H1 (cell line): ENCODE measurements around the gene FASTK.

Experiments used
- CHD1 ChIP-seq: IDR thresholded peaks from 2 replicates; pipeline ENCODE4 v1.6.1; 2012; ENCODE audit warnings: low read depth, low read length, improper control_type of control experiment
- POLR2A ChIP-seq, 2 experiments: IDR thresholded peaks; 1 replicate in 1 of 2; 2 replicates in 1 of 2; pipeline ENCODE4 v1.6.1; 2011; ENCODE audit warnings: low read depth in 2 of 2, low read length in 2 of 2, mild to moderate bottlenecking in 2 of 2; ENCODE audit errors: control extremely low read depth in 1 of 2
- SP1 ChIP-seq: IDR thresholded peaks from 2 replicates; pipeline ENCODE4 v1.6.1; 2011; ENCODE audit warnings: low read depth, low read length
- TF ChIP-seq, protein P1 (sequence below): IDR thresholded peaks from 2 replicates; pipeline ENCODE4 v1.6.1; 2011; ENCODE audit warnings: low read length, improper control_type of control experiment
- TF ChIP-seq, protein P2 (sequence below), 3 experiments: IDR thresholded peaks; 1 replicate in 2 of 3; 2 replicates in 1 of 3; pipeline versions ENCODE4 v1.5.1 to v1.6.1; 2011; ENCODE audit warnings: low read length in 3 of 3, mild to moderate bottlenecking in 3 of 3, inconsistent platforms in 2 of 3, low read depth in 1 of 3, moderate library complexity in 1 of 3; ENCODE audit not compliant: insufficient read depth in 1 of 3; ENCODE audit errors: control extremely low read depth in 1 of 3

DNA sequence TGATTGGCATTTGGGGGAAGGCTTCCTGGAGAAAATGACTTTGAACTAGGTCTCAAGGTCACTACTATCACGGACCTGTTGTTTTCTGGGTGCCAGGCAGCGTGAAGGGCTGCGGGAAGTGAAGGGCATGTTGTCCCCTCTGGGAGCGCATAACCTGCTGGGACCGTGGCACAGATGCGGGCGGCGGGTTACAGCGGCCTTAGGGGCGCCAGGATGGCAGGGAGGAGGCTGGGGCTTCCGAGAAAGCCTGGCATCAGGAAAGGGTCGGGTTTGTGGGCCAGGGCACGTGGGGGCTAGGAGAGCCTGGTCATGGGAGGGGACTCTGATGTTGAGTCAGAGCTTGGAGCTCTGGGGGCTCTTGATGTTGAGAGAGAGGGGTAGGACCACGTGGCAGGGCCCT is 15.1 kb downstream of the FASTK start:
- TF ChIP-seq, protein P1, sequence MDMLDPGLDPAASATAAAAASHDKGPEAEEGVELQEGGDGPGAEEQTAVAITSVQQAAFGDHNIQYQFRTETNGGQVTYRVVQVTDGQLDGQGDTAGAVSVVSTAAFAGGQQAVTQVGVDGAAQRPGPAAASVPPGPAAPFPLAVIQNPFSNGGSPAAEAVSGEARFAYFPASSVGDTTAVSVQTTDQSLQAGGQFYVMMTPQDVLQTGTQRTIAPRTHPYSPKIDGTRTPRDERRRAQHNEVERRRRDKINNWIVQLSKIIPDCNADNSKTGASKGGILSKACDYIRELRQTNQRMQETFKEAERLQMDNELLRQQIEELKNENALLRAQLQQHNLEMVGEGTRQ, result no peak
- TF ChIP-seq CHD1 (no peak), POLR2A (IDR thresholded peaks at IDR 0.05; ENCODE audit: control extremely low read depth in 1 of 2, low read depth in 2 of 2, low read length in 2 of 2) (no peak), SP1 (no peak)
- TF ChIP-seq, protein P2, sequence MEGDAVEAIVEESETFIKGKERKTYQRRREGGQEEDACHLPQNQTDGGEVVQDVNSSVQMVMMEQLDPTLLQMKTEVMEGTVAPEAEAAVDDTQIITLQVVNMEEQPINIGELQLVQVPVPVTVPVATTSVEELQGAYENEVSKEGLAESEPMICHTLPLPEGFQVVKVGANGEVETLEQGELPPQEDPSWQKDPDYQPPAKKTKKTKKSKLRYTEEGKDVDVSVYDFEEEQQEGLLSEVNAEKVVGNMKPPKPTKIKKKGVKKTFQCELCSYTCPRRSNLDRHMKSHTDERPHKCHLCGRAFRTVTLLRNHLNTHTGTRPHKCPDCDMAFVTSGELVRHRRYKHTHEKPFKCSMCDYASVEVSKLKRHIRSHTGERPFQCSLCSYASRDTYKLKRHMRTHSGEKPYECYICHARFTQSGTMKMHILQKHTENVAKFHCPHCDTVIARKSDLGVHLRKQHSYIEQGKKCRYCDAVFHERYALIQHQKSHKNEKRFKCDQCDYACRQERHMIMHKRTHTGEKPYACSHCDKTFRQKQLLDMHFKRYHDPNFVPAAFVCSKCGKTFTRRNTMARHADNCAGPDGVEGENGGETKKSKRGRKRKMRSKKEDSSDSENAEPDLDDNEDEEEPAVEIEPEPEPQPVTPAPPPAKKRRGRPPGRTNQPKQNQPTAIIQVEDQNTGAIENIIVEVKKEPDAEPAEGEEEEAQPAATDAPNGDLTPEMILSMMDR (IDR thresholded peaks at IDR 0.05; ENCODE audit: control extremely low read depth in 1 of 3, insufficient read depth in 1 of 3, low read depth in 1 of 3, low read length in 3 of 3), result no peak
